GM13977 (cell line): ENCODE data around the gene KHDC1.
"Not testable (repeated sequence)": the region's sequence is repeated elsewhere in the genome, so short reads cannot be mapped to it uniquely, and the experiment has no call there.

ENCODE experiments used
- DNase-seq: peaks from one replicate; pipeline ENCODE4 v3.0.0; 2012; ENCODE audit warnings: low spot score
- CTCF ChIP-seq: IDR thresholded peaks from 2 replicates; pipeline ENCODE4 v1.5.1; 2012; ENCODE audit warnings: mild to moderate bottlenecking, control low read depth; ENCODE audit not compliant: insufficient read depth; ENCODE audit errors: extremely low read depth, missing control alignments
- in situ Hi-C: fragments of 300-500 bp; cut with MboI; formaldehyde crosslinking; loops from one replicate; pipeline ENCODE4 v1.12.0; 2022; ENCODE audit warnings: low sequenced_read_pairs, low pct_unique_long_range_greater_than_20kb, mixed read lengths, inconsistent platforms; ENCODE audit not compliant: unreplicated experiment

KHDC1 gene

GRCh38 chr6:73262671-73263569 is at the start of gene KHDC1:
TSS of gene KHDC1 (minus strand) at chr6:73263196. CDS start at chr6:73242517, 20,679 bp downstream.
- TF ChIP-seq CTCF = no peak
- peak; percentile 86 for DNase-seq
- in situ Hi-C loops = no loop called here

- DNase-seq, in situ Hi-C loops: not testable (repeated sequence)
Measured at GRCh38 chr6:73310503-73310845, 47.5 kb upstream of the KHDC1 start.

GRCh38 chr6:73309785-73310502 is 46.9 kb upstream of the KHDC1 start:
- TF ChIP-seq CTCF = peak; percentile 68
- in situ Hi-C loops = no loop called here
- DNase-seq = peak; percentile 88

- no peak for TF ChIP-seq CTCF
- no peak for DNase-seq
- in situ Hi-C loops = no loop called here
Measured at GRCh38 chr6:73309535-73309784, 46.5 kb upstream of the KHDC1 start.

GRCh38 chr6:73308712-73309534 is 45.9 kb upstream of the KHDC1 start:
- DNase-seq = no peak
- no peak for TF ChIP-seq CTCF
- in situ Hi-C loops = no loop called here

- in situ Hi-C loops = not testable (repeated sequence)
Measured at GRCh38 chr6:73303773-73304172, 40.8 kb upstream of the KHDC1 start.

GRCh38 chr6:73302339-73302738 is 39.3 kb upstream of the KHDC1 start:
- in situ Hi-C loops = no loop called here
- DNase-seq = no peak
- no peak for TF ChIP-seq CTCF

More at GRCh38 chr6:73303773-73304172, 40.8 kb upstream of the KHDC1 start:
- not testable (repeated sequence) for DNase-seq
